Lower leg skin (tissue), 4 donors: ENCODE data around the gene SLC30A5. TPM values are rescaled to one million over a fixed set of nuclear protein-coding genes. Genes with fewer than 3 reads are reported as not detected.

ENCODE experiments used
- DNase-seq, 2 donors: peaks; one replicate each; pipeline ENCODE4 v3.0.0-alpha.2; 2019; ENCODE audit warnings: low spot score in 2 of 2
- H3K4me3 ChIP-seq: fragments of 200-600 bp; sonication (generic); 2 replicates; pipeline ENCODE4 v1.5.1; 2017; ENCODE audit warnings: mild to moderate bottlenecking, low read depth; ENCODE audit not compliant: poor library complexity, severe bottlenecking
- POLR2A ChIP-seq, 2 donors: fragments of 450-650 bp; IDR thresholded peaks; one replicate each; pipeline ENCODE4 v1.6.1; 2016 to 2017; ENCODE audit warnings: antibody characterized with exemption in 2 of 2, mild to moderate bottlenecking in 1 of 2, moderate library complexity in 1 of 2
- WGBS, 2 donors: methylation state at CpG; one replicate each; pipeline ENCODE4 v1.1.5; 2018; 5-methylcytosine and 5-hydroxymethylcytosine counted together
- intact Hi-C: fragments of 100-400 bp; cut with DNase I; formaldehyde crosslinking; loops from one replicate; pipeline ENCODE4 v1.15.0; 2023; ENCODE audit warnings: low total_unique reads
- total RNA-seq, 4 donors: library from RNA; depleted of rRNA; stranded (reverse); fragments of >200 nt; gene quantifications; one replicate each; pipeline ENCODE4 v1.1.0, GENCODE V29; 2016
- TF ChIP-seq, protein P1 (sequence below), 3 donors: fragments of 450-650 bp; IDR thresholded peaks; one replicate each; pipeline ENCODE4 v1.5.1; 2016; ENCODE audit warnings: antibody characterized with exemption in 3 of 3, mild to moderate bottlenecking in 3 of 3, moderate library complexity in 2 of 3

SLC30A5 gene
- total RNA-seq, 4 donors from 2014 or later = 24.5 to 56.8 (median 43.2) TPM

DNA sequence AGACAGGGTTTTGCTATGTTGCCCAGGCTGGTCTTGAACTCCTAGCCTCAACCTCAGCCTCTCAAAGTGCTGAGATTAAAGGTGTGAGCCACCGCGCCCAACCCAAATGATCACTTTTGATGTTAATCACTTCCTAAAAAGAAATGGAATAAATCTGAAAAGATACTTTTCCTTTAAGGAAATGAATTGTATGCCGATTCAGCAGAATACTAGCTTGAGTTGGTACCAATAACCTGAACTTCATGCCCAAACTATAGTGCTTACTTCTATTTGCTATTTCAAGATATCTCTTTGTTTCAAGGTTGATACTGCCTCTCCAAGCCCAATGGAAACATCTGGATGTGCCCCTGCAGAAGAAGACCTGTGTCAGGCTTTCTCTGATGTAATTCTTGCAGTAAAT lies 77.2 kb downstream of the SLC30A5 start:
- TF ChIP-seq, protein P1, sequence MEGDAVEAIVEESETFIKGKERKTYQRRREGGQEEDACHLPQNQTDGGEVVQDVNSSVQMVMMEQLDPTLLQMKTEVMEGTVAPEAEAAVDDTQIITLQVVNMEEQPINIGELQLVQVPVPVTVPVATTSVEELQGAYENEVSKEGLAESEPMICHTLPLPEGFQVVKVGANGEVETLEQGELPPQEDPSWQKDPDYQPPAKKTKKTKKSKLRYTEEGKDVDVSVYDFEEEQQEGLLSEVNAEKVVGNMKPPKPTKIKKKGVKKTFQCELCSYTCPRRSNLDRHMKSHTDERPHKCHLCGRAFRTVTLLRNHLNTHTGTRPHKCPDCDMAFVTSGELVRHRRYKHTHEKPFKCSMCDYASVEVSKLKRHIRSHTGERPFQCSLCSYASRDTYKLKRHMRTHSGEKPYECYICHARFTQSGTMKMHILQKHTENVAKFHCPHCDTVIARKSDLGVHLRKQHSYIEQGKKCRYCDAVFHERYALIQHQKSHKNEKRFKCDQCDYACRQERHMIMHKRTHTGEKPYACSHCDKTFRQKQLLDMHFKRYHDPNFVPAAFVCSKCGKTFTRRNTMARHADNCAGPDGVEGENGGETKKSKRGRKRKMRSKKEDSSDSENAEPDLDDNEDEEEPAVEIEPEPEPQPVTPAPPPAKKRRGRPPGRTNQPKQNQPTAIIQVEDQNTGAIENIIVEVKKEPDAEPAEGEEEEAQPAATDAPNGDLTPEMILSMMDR (IDR thresholded peaks at IDR 0.05) = no peak
- no peak for TF ChIP-seq POLR2A (IDR thresholded peaks at IDR 0.05)
- no peak for DNase-seq
- intact Hi-C loops = no loop called here
- WGBS, 2 donors = 97 to 99% methylated on average over 3 of the region's 3 CpGs
- H3K4me3 ChIP-seq = no peak overlapping the region

Other genes starting within 250 kb of the SLC30A5 start
- 10 to 100 TPM in 2 of 4 donors, 1 to 10 TPM in 2; 5.7 to 10.6 (median 8.5) TPM for gene CCNB1, start 73.1 kb downstream of the SLC30A5 start, total RNA-seq
- 10 to 100 TPM in 1 of 4 donors, 1 to 10 TPM in 3; 5.4 to 10.5 (median 6.0) TPM for gene CENPH, start 95.6 kb downstream of the SLC30A5 start, total RNA-seq
- 10 to 100 TPM; 29.4 to 67.6 (median 35.7) TPM for gene CDK7, start 140.9 kb downstream of the SLC30A5 start, total RNA-seq
- gene CCDC125, start 238.8 kb downstream of the SLC30A5 start, total RNA-seq = 1 to 10 TPM; 4.1 to 6.0 (median 5.5) TPM